Adrenal gland (tissue), 12 donors: Measurements from ENCODE around the gene YJEFN3. TPM values are rescaled to one million over a fixed set of nuclear protein-coding genes. Genes with fewer than 3 reads are reported as not detected.

Source experiments
- DNase-seq, 7 donors: peaks; one replicate each; pipeline ENCODE4 v3.0.0-alpha.2; 2019 to 2020
- H3K27ac ChIP-seq, 5 donors: fragments of 200-600 bp; sonication (generic) in 4 of 5; 1 replicate in 3 of 5; 2 replicates in 2 of 5; pipeline versions ENCODE4 v1.5.1 to v1.8.0; 2016 to 2020; ENCODE audit warnings: mild to moderate bottlenecking in 1 of 5
- H3K27me3 ChIP-seq: fragments of 200-600 bp; 2 replicates; pipeline ENCODE4 v1.8.0; 2021
- H3K36me3 ChIP-seq, 2 donors: fragments of 200-600 bp; replicated peaks in 1 of 2; 1 replicate in 1 of 2; 2 replicates in 1 of 2; pipeline versions ENCODE4 v1.5.1 to v1.8.0; 2018 to 2022
- H3K4me1 ChIP-seq, 2 donors: fragments of 200-600 bp; replicated peaks in 1 of 2; 1 replicate in 1 of 2; 2 replicates in 1 of 2; pipeline versions ENCODE4 v1.5.1 to v1.8.0; 2018 to 2021
- H3K4me3 ChIP-seq, 4 donors: fragments of 200-600 bp; sonication (generic) in 3 of 4; one replicate each; pipeline ENCODE4 v1.5.1; 2016 to 2018
- H3K9me3 ChIP-seq, 3 donors: fragments of 200-600 bp; sonication (generic) in 1 of 3; replicated peaks in 1 of 3; 1 replicate in 2 of 3; 2 replicates in 1 of 3; pipeline versions ENCODE4 v1.5.1 to v1.8.0; 2016 to 2021
- CTCF ChIP-seq, 6 experiments: fragments of 450-650 bp in 4 of 6; fragments of 200-600 bp in 2 of 6; sonication (generic) in 1 of 6; IDR thresholded peaks; 1 replicate in 5 of 6; 2 replicates in 1 of 6; pipeline versions ENCODE4 v1.5.1 to v1.8.0; 2016 to 2021; ENCODE audit warnings: antibody characterized with exemption in 6 of 6, mild to moderate bottlenecking in 2 of 6, moderate library complexity in 1 of 6
- POLR2A ChIP-seq, 2 donors: fragments of 450-650 bp; IDR thresholded peaks; one replicate each; pipeline ENCODE4 v1.6.1; 2017; ENCODE audit warnings: antibody characterized with exemption in 2 of 2, mild to moderate bottlenecking in 2 of 2, moderate library complexity in 1 of 2
- WGBS, 4 donors: extraction: QIAGEN DNeasy Blood & Tissue Kit in 2 of 4; methylation state at CpG; one replicate each; pipeline versions ENCODE4 v1.1.5 to v1.1.7; 2013 to 2017; 5-methylcytosine and 5-hydroxymethylcytosine counted together
- intact Hi-C, 2 donors: fragments of 100-400 bp; cut with DNase I; formaldehyde crosslinking; loops; one replicate each; pipeline versions ENCODE4 v1.14.1 to v1.15.0; 2022 to 2023
- polyA plus RNA-seq, 3 donors: library from polyadenylated mRNA; stranded (reverse); fragments of 200-250 nt in 2 of 3; fragments of 350-450 nt in 1 of 3; fragmentation: Illumina TruSeq in 1 of 3; extraction: RNeasy Lipid Tissue Mini Kit (QIAGEN cat#74804) in 1 of 3; gene quantifications; one replicate each; pipeline ENCODE4 v1.2.3, GENCODE V29; 2013 to 2014
- total RNA-seq, 9 donors: library from RNA; depleted of rRNA in 4 of 9; stranded (reverse); fragments of >200 nt in 4 of 9; fragments of 120-200 nt in 1 of 9; fragmentation: NEBNext Ultra II Directional in 1 of 9; extraction: Animal tissue kit (Norgen Biotek cat#: 25700) in 1 of 9; gene quantifications; one replicate each; pipeline versions ENCODE4 v1.1.0 to v1.2.4, GENCODE V29; 2013 to 2023
- donor health status: healthy with polysubstance abuse.
- donor health status: Bipolar disorder and iron deficiency.
- donor health status: DM: yes; HTN: yes; CAD: no.
- donor health status: DM: no; HTN: no; CAD: no.
- donor health status: DM: no; HTN: no; CAD: no.
- donor health status: DM: yes; HTN: yes; CAD: no.

Gene YJEFN3
- total and polyA plus RNA-seq, 12 donors: 0.36 to 30.2 (median 1.3) TPM

DNA sequence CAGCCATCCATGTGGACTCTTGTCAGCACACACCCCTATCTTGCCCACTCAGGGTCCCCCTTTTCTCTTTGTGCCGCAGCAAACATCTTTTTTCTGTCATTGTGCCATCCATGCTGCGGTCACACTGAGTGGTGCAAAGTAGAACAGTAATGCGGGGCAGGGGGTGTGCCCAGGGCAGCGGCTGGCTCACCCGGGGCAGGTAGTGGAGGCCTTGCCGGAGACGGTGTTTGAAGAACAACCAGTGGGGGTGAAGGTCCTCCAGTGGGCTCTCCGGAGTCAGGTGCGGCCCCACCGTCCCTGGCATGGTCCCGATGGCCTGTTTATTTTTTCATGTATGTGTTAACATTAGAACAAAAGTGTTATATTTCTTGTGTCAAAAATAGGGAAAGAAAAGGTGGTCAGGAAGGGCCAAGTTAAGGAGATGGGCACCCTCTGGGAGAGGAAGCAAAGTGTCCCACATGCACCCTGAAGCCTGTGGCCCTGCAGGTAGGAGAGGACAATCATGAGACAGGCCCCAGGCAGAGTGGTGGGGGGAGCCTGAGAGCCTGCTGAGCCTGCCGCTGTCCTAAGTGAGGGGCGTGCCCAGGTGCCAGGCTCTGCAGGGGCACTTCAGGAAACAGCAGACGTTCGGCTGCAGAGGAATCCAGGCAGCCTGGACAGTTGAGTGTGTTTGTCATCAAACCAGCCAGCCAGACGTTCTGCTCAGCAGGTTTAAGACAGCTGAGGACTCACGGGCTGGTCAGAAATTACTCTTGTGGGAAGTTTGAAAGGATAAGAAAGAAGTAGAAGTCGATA, 25.7 kb upstream of the YJEFN3 start:
- H3K9me3 ChIP-seq: no peaks in the 10 kb centered on the region
- no peak for DNase-seq
- TF ChIP-seq CTCF (IDR thresholded peaks at IDR 0.05): no peak
- TF ChIP-seq POLR2A (IDR thresholded peaks at IDR 0.05): no peak
- H3K36me3 ChIP-seq: peaks cover 0 to 76% of the 10 kb centered on the region in 2 donors
- WGBS, 4 donors: 89 to 91% (median 91%) methylated on average over 18 of the region's 18 CpGs
- intact Hi-C loops: no loop called here
- H3K4me1 ChIP-seq: no peaks in the 10 kb centered on the region
- H3K27ac ChIP-seq: no peak overlapping the region
- H3K4me3 ChIP-seq: no peak overlapping the region
- no peaks in the 10 kb centered on the region for H3K27me3 ChIP-seq

GRCh38 chr19:19504754-19505668, 23.7 kb upstream of the YJEFN3 start:
- peaks cover 0 to 56% of the 10 kb centered on the region in 2 donors for H3K36me3 ChIP-seq
- no peaks in the 10 kb centered on the region for H3K4me1 ChIP-seq
- H3K9me3 ChIP-seq: no peaks in the 10 kb centered on the region
- WGBS, 4 donors: 80 to 93% (median 85%) methylated on average over 10 to 23 of the region's 23 CpGs
- no peak overlapping the region for H3K27ac ChIP-seq
- TF ChIP-seq CTCF (IDR thresholded peaks at IDR 0.05) (no peak), POLR2A (IDR thresholded peaks at IDR 0.05) (no peak)
- no peaks in the 10 kb centered on the region for H3K27me3 ChIP-seq
- DNase-seq: no peak
- H3K4me3 ChIP-seq: no peak overlapping the region
- intact Hi-C loops: no loop called here

DNA sequence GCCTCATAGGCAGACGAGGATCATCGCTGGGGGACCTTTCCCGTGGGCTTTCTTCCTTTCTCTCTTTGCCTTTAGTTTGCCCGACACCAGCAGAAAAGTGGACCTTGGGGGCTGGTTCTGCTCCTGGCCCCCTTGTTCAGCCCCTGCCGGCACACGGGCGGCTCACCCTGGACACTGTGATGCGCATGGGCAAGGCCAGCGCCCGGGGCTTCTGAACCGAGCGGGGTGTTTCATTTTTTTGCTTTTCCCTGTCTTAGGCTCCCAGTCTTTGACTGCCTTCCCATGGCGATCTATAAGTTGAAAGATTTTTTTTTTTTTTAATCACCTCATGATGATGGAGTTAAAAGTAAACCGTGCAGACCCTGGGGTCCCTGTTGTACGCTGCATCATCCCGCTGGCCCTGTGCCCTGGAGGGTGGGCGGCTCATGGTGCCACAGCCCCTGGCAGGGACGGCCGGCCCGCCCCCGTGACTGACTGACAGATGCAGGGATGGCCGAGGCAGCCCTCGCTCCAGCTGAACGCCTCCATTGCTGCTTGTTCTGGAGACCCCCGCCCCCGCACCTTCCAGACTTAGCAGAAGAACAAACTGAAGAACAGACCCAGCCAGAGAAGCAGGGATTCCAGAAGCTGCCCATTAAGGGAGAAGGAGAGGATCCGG, 22.9 kb upstream of the YJEFN3 start:
- H3K27me3 ChIP-seq: no peaks in the 10 kb centered on the region
- 89 to 95% (median 93%) methylated on average over 20 to 27 of the region's 27 CpGs for WGBS, 4 donors
- intact Hi-C loops: no loop called here

More for the DNA sequence above, 22.9 kb upstream of the YJEFN3 start:
- Histone ChIP-seq H3K4me3 (no peak overlapping the region), H3K9me3 (no peaks in the 10 kb centered on the region), H3K27ac (no peak overlapping the region), H3K36me3 (peaks cover 0 to 50% of the 10 kb centered on the region in 2 donors), H3K4me1 (no peaks in the 10 kb centered on the region)
- DNase-seq: no peak
- TF ChIP-seq CTCF (IDR thresholded peaks at IDR 0.05) (no peak), POLR2A (IDR thresholded peaks at IDR 0.05) (no peak)
